Motor neuron (in vitro differentiated cells): ENCODE results near the gene ATG9A. TPM values are rescaled to one million over a fixed set of nuclear protein-coding genes. Genes with fewer than 3 reads are reported as not detected.

ENCODE experiments used
- ATAC-seq, 8 experiments: fragments of 200-7000 bp; cut with Tn5 transposase; replicated peaks in 6 of 8; 2 replicates each; pipeline ENCODE4 v1.8.0; 2021; ENCODE audit warnings: mild to moderate bottlenecking in 8 of 8, moderate library complexity in 8 of 8
- H3K27ac ChIP-seq, 2 donors: fragments of 250-450 bp; sonication (Bioruptor Pico); 2 replicates each; pipeline ENCODE4 v1.9.0; 2021; ENCODE audit warnings: antibody characterized with exemption in 2 of 2, mild to moderate bottlenecking in 2 of 2, moderate library complexity in 1 of 2
- H3K4me1 ChIP-seq, 2 donors: fragments of 250-450 bp; sonication (Bioruptor Pico); replicated peaks in 1 of 2; 2 replicates each; pipeline ENCODE4 v1.6.1; 2021; ENCODE audit warnings: antibody characterized with exemption in 2 of 2, mild to moderate bottlenecking in 2 of 2, moderate library complexity in 1 of 2
- H3K4me3 ChIP-seq, 5 donors: fragments of 250-450 bp; sonication (Bioruptor Pico); 2 replicates each; pipeline ENCODE4 v1.9.0; 2021; ENCODE audit warnings: antibody characterized with exemption in 5 of 5, mild to moderate bottlenecking in 5 of 5, moderate library complexity in 4 of 5
- WGBS, 10 experiments: fragments of 450-650 bp; shearing (Covaris generic); methylation state at CpG; one replicate each; pipeline ENCODE4 v1.0.0; 2022; 5-methylcytosine and 5-hydroxymethylcytosine counted together
- in situ Hi-C, 9 experiments: fragments of 400-800 bp; cut with MboI; loops; one replicate each; pipeline ENCODE4 v1.15.0; 2021; ENCODE audit warnings: low sequenced_read_pairs in 9 of 9, low pct_unique_long_range_greater_than_20kb in 2 of 9; ENCODE audit not compliant: unreplicated experiment in 9 of 9
- total RNA-seq, 8 experiments: library from RNA; unstranded; fragments of 300-600 nt; gene quantifications; 2 replicates each; pipeline versions ENCODE4 v1.2.3 to v1.2.4, GENCODE V29; 2022

The ATG9A gene
- total RNA-seq, 8 experiments from 2014 or later = 21.5 to 50.5 (median 34.4) TPM

GRCh38 chr2:219225350-219225749, 4.1 kb downstream of the ATG9A start:
- Histone ChIP-seq H3K4me1 (peaks cover 10 to 11% of the 10 kb centered on the region in 2 donors), H3K27ac (no peak overlapping the region), H3K4me3 (no peak overlapping the region)
- ATAC-seq = no peak
- 80 to 100% (median 98%) methylated on average over 1 to 3 of the region's 3 CpGs; no CpG with 5 or more reads in 2 of the 10 experiments for WGBS, 10 experiments
- in situ Hi-C loops = no loop called here

- no peak for ATAC-seq
- no peak overlapping the region for H3K4me3 ChIP-seq
- peaks cover 16% of the 10 kb centered on the region in 2 donors for H3K4me1 ChIP-seq
- in situ Hi-C loops = no loop called here
- no peak overlapping the region for H3K27ac ChIP-seq
- 81 to 100% (median 92%) methylated on average over 3 to 21 of the region's 31 CpGs; no CpG with 5 or more reads in 2 of the 10 experiments for WGBS, 10 experiments
These were observed 5.4 kb downstream of the ATG9A start for GRCh38 chr2:219223831-219224610.

GRCh38 chr2:219221957-219222518, 7.4 kb downstream of the ATG9A start:
- in situ Hi-C loops = no loop called here
- ATAC-seq = no peak
- Histone ChIP-seq H3K4me1 (peaks cover 11 to 12% of the 10 kb centered on the region in 2 donors), H3K27ac (no peak overlapping the region), H3K4me3 (no peak overlapping the region)
- WGBS, 10 experiments = 80 to 100% (median 92%) methylated on average over 1 to 5 of the region's 16 CpGs; no CpG with 5 or more reads in 2 of the 10 experiments

GRCh38 chr2:219220652-219221402, 8.6 kb downstream of the ATG9A start:
- H3K4me1 ChIP-seq = peaks cover 12 to 13% of the 10 kb centered on the region in 2 donors
- in situ Hi-C loops = no loop called here
- no peak overlapping the region for H3K4me3 ChIP-seq
- 82 to 100% (median 100%) methylated on average over 2 to 4 of the region's 19 CpGs; no CpG with 5 or more reads in 4 of the 10 experiments for WGBS, 10 experiments
- H3K27ac ChIP-seq = no peak overlapping the region
- no peak for ATAC-seq

- WGBS, 10 experiments = 87 to 100% (median 95%) methylated on average over 1 to 9 of the region's 18 CpGs; no CpG with 5 or more reads in 2 of the 10 experiments
- no peak for ATAC-seq
- Histone ChIP-seq H3K27ac (no peak overlapping the region), H3K4me1 (peaks cover 12 to 13% of the 10 kb centered on the region in 2 donors), H3K4me3 (peak overlapping the region in 1 of 5 donors; percentile 50)
- in situ Hi-C loops = no loop called here
These were observed 9.5 kb downstream of the ATG9A start for GRCh38 chr2:219219784-219220532.

- peak within 1 kb of the TSS; percentile 72 to 87 for H3K27ac ChIP-seq
- WGBS, 10 experiments = 0 to 60% (median 20%) methylated on average over 1 to 19 of the region's 71 CpGs; no CpG with 5 or more reads in 4 of the 10 experiments
- in situ Hi-C loops = no loop called here
- peaks cover 12 to 13% of the 10 kb centered on the region in 2 donors for H3K4me1 ChIP-seq
- H3K4me3 ChIP-seq = peak within 1 kb of the TSS; percentile 41 to 60 (median 50)
- peak; percentile 66 to 89 (median 84) for ATAC-seq
These were observed 10.4 kb downstream of the ATG9A start, which contains the start of gene ABCB6 for GRCh38 chr2:219218732-219219701. Gene ABCB6 (minus strand): TSS chr2:219218958. CDS start chr2:219218673, 285 bp downstream.

- in situ Hi-C loops = no loop called here
- peak; percentile 43 to 76 (median 53) for ATAC-seq
- Histone ChIP-seq H3K4me1 (peaks cover 12 to 13% of the 10 kb centered on the region in 2 donors), H3K4me3 (peak overlapping the region; percentile 41 to 60 (median 50)), H3K27ac (peak overlapping the region; percentile 72 to 87)
- WGBS, 10 experiments = 0 to 3% (median 0%) methylated on average over 1 to 6 of the region's 37 CpGs; no CpG with 5 or more reads in 4 of the 10 experiments
These were observed 11.2 kb downstream of the ATG9A start for GRCh38 chr2:219218217-219218731.

GRCh38 chr2:219216535-219216915, 12.9 kb downstream of the ATG9A start:
- Histone ChIP-seq H3K4me1 (peaks cover 12 to 13% of the 10 kb centered on the region in 2 donors), H3K27ac (no peak overlapping the region), H3K4me3 (no peak overlapping the region)
- WGBS, 10 experiments = 40 to 100% (median 94%) methylated on average over 1 to 4 of the region's 6 CpGs; no CpG with 5 or more reads in 5 of the 10 experiments
- no peak for ATAC-seq
- in situ Hi-C loops = no loop called here

- no peak for ATAC-seq
- no peak overlapping the region for H3K27ac ChIP-seq
- peaks cover 12 to 13% of the 10 kb centered on the region in 2 donors for H3K4me1 ChIP-seq
- in situ Hi-C loops = no loop called here
- 90 to 100% (median 100%) methylated on average over 1 to 2 of the region's 27 CpGs; no CpG with 5 or more reads in 7 of the 10 experiments for WGBS, 10 experiments
- no peak overlapping the region for H3K4me3 ChIP-seq
These were observed 13.4 kb downstream of the ATG9A start for GRCh38 chr2:219215871-219216534.

- ATAC-seq = no peak
These were observed 14.7 kb downstream of the ATG9A start for GRCh38 chr2:219214786-219215185.

GRCh38 chr2:219214141-219214540, 15.3 kb downstream of the ATG9A start:
- 92 to 100% (median 99%) methylated on average over 1 to 13 of the region's 15 CpGs; no CpG with 5 or more reads in 3 of the 10 experiments for WGBS, 10 experiments
- in situ Hi-C loops = no loop called here
- no peak for ATAC-seq
- no peak overlapping the region for H3K27ac ChIP-seq
- peaks cover 6 to 8% of the 10 kb centered on the region in 2 donors for H3K4me1 ChIP-seq
- no peak overlapping the region for H3K4me3 ChIP-seq

More at GRCh38 chr2:219214786-219215185, 14.7 kb downstream of the ATG9A start:
- H3K4me3 ChIP-seq = no peak overlapping the region
- no peak overlapping the region for H3K27ac ChIP-seq
- H3K4me1 ChIP-seq = peaks cover 12 to 13% of the 10 kb centered on the region in 2 donors
- 86 to 100% (median 100%) methylated on average over 1 to 5 of the region's 6 CpGs; no CpG with 5 or more reads in 3 of the 10 experiments for WGBS, 10 experiments
- in situ Hi-C loops = no loop called here
